Fibroblast of lung (primary cell): ENCODE data around the gene PRPS1L1. TPM values are rescaled to one million over a fixed set of nuclear protein-coding genes. Genes with fewer than 3 reads are reported as not detected.

Source experiments
- DNase-seq, 2 donors: peaks; one replicate each; pipeline versions ENCODE4 v3.0.0 to v3.0.0-alpha.2; 2010; ENCODE audit warnings: low read depth in 2 of 2
- H2AFZ ChIP-seq: 2 replicates; pipeline ENCODE4 v1.5.1; 2012; ENCODE audit warnings: low read length, control low read depth, inconsistent platforms
- H3K27ac ChIP-seq: 2 replicates; pipeline ENCODE4 v1.5.1; 2011; ENCODE audit warnings: low read length, control low read depth; ENCODE audit not compliant: insufficient read depth
- H3K27me3 ChIP-seq: 2 replicates; pipeline ENCODE4 v1.5.1; 2011; ENCODE audit warnings: mild to moderate bottlenecking, low read length; ENCODE audit not compliant: control insufficient read depth, insufficient read depth
- H3K36me3 ChIP-seq: 2 replicates; pipeline ENCODE4 v1.5.1; 2011; ENCODE audit warnings: low read length; ENCODE audit not compliant: control insufficient read depth, insufficient read depth
- H3K4me1 ChIP-seq: 2 replicates; pipeline ENCODE4 v1.5.1; 2011; ENCODE audit warnings: low read length; ENCODE audit not compliant: control insufficient read depth, insufficient read depth; ENCODE audit errors: extremely low read depth
- H3K4me2 ChIP-seq: 2 replicates; pipeline ENCODE4 v1.5.1; 2011; ENCODE audit warnings: low read length, control low read depth; ENCODE audit not compliant: insufficient read depth; ENCODE audit errors: extremely low read depth
- H3K4me3 ChIP-seq, 4 experiments: fragments of 200-600 bp in 1 of 4; sonication (generic) in 1 of 4; replicated peaks in 1 of 4; 2 replicates each; pipeline ENCODE4 v1.5.1; 2011 to 2016; ENCODE audit warnings: low read length in 4 of 4, low read depth in 3 of 4, mild to moderate bottlenecking in 3 of 4, control low read depth in 2 of 4, inconsistent platforms in 1 of 4, mixed read lengths in 1 of 4; ENCODE audit not compliant: insufficient read depth in 1 of 4; ENCODE audit errors: control extremely low read depth in 1 of 4
- H3K79me2 ChIP-seq: 2 replicates; pipeline ENCODE4 v1.5.1; 2012; ENCODE audit warnings: mild to moderate bottlenecking, low read length, inconsistent platforms; ENCODE audit not compliant: control insufficient read depth, insufficient read depth
- H3K9ac ChIP-seq: 2 replicates; pipeline ENCODE4 v1.5.1; 2011; ENCODE audit warnings: mild to moderate bottlenecking, low read length, control low read depth; ENCODE audit not compliant: insufficient read depth
- H3K9me3 ChIP-seq: 2 replicates; pipeline ENCODE4 v1.5.1; 2012; ENCODE audit warnings: low read depth, low read length; ENCODE audit not compliant: control insufficient read depth, insufficient read depth
- H4K20me1 ChIP-seq: 2 replicates; pipeline ENCODE4 v1.5.1; 2011; ENCODE audit warnings: low read length; ENCODE audit not compliant: control insufficient read depth, insufficient read depth; ENCODE audit errors: extremely low read depth
- CTCF ChIP-seq, 2 donors: IDR thresholded peaks in 1 of 2; conservative IDR thresholded peaks in 1 of 2; 1 replicate in 1 of 2; 2 replicates in 1 of 2; pipeline ENCODE4 v1.5.1; 2011 to 2012; ENCODE audit warnings: low read length in 2 of 2, control low read depth in 1 of 2, inconsistent platforms in 1 of 2, low read depth in 1 of 2, mild to moderate bottlenecking in 1 of 2
- EZH2 ChIP-seq: IDR thresholded peaks from 2 replicates; pipeline ENCODE4 v1.5.1; 2012; ENCODE audit warnings: low read length, control low read depth, mild to moderate bottlenecking; ENCODE audit errors: missing control alignments
- polyA plus RNA-seq, 2 donors: library from polyadenylated mRNA; depleted of rRNA in 1 of 2; stranded (reverse) in 1 of 2; unstranded in 1 of 2; fragments of >200 nt; gene quantifications; 2 replicates each; pipeline ENCODE4 v1.2.1, GENCODE V29; 2011 to 2012; ENCODE audit warnings: missing spikeins in 1 of 2
- total RNA-seq: library from RNA; depleted of rRNA; stranded (reverse); fragments of >200 nt; gene quantifications from 2 replicates; pipeline ENCODE4 v1.2.1, GENCODE V29; 2014

Gene PRPS1L1
- total and polyA plus RNA-seq, 2 donors (not counting 1 experiment from before 2014, with no cell fraction given): not detected

GRCh38 chr7:18040196-18040595 is 12.6 kb upstream of the PRPS1L1 start:
- no peak overlapping the region for H3K9ac ChIP-seq
- H3K27ac ChIP-seq: no peak overlapping the region
- no peaks in the 10 kb centered on the region for H3K36me3 ChIP-seq
- DNase-seq: peak; percentile 65 to 94
- no peak overlapping the region for H3K4me3 ChIP-seq
- no peaks in the 10 kb centered on the region for H3K9me3 ChIP-seq
- H3K4me2 ChIP-seq: peak overlapping the region; percentile 17
- TF ChIP-seq CTCF (conservative IDR thresholded peaks at IDR 0.05 in 1 of 2, IDR thresholded peaks at IDR 0.05 in 1 of 2; ENCODE audit: low read depth in 1 of 2, low read length in 2 of 2) (no peak), EZH2 (no peak)
- no peaks in the 10 kb centered on the region for H4K20me1 ChIP-seq
- H2AFZ ChIP-seq: no peak overlapping the region
- no peaks in the 10 kb centered on the region for H3K4me1 ChIP-seq
- no peaks in the 10 kb centered on the region for H3K79me2 ChIP-seq
- no peaks in the 10 kb centered on the region for H3K27me3 ChIP-seq

GRCh38 chr7:18038382-18038781 is 10.7 kb upstream of the PRPS1L1 start:
- no peaks in the 10 kb centered on the region for H4K20me1 ChIP-seq
- no peak for TF ChIP-seq EZH2
- no peak for TF ChIP-seq CTCF (conservative IDR thresholded peaks at IDR 0.05 in 1 of 2, IDR thresholded peaks at IDR 0.05 in 1 of 2; ENCODE audit: low read depth in 1 of 2, low read length in 2 of 2)
- H3K4me3 ChIP-seq: no peak overlapping the region
- no peak overlapping the region for H3K27ac ChIP-seq
- no peaks in the 10 kb centered on the region for H3K4me1 ChIP-seq
- H3K36me3 ChIP-seq: no peaks in the 10 kb centered on the region
- no peak overlapping the region for H3K4me2 ChIP-seq
- H2AFZ ChIP-seq: no peak overlapping the region
- H3K9me3 ChIP-seq: no peaks in the 10 kb centered on the region
- H3K27me3 ChIP-seq: no peaks in the 10 kb centered on the region
- H3K79me2 ChIP-seq: no peaks in the 10 kb centered on the region
- no peak overlapping the region for H3K9ac ChIP-seq
- DNase-seq: peak in 1 of 2 donors; percentile 3

GRCh38 chr7:18037609-18038008 is 10.0 kb upstream of the PRPS1L1 start:
- no peak for TF ChIP-seq CTCF (conservative IDR thresholded peaks at IDR 0.05 in 1 of 2, IDR thresholded peaks at IDR 0.05 in 1 of 2; ENCODE audit: low read depth in 1 of 2, low read length in 2 of 2)
- no peak for TF ChIP-seq EZH2
- H3K4me2 ChIP-seq: no peak overlapping the region
- H3K79me2 ChIP-seq: no peaks in the 10 kb centered on the region
- no peak overlapping the region for H3K4me3 ChIP-seq
- DNase-seq: no peak
- no peak overlapping the region for H3K9ac ChIP-seq
- no peaks in the 10 kb centered on the region for H3K36me3 ChIP-seq
- H4K20me1 ChIP-seq: no peaks in the 10 kb centered on the region
- no peaks in the 10 kb centered on the region for H3K4me1 ChIP-seq
- no peak overlapping the region for H3K27ac ChIP-seq
- H3K9me3 ChIP-seq: no peaks in the 10 kb centered on the region
- no peak overlapping the region for H2AFZ ChIP-seq
- H3K27me3 ChIP-seq: no peaks in the 10 kb centered on the region
